Muscle of back (tissue), 11 donors: ENCODE data around the gene HBE1. TPM values are rescaled to one million over a fixed set of nuclear protein-coding genes. Genes with fewer than 3 reads are reported as not detected.

Experiments
- DNase-seq, 3 donors: peaks; one replicate each; pipeline versions ENCODE4 v3.0.0 to v3.0.0-alpha.2; 2013
- polyA plus RNA-seq, 10 donors: library from polyadenylated mRNA; unstranded; fragments of 120-200 nt; gene quantifications; one replicate each; pipeline ENCODE4 v1.2.1, GENCODE V29; 2013; ENCODE audit not compliant: insufficient read length in 10 of 10

HBE1 gene
- polyA plus RNA-seq, 10 donors = 6.6 to 110 (median 23.6) TPM

- no peak for DNase-seq
Measured at GRCh38 chr11:5237420-5237819, 32.3 kb downstream of the HBE1 start.

DNA sequence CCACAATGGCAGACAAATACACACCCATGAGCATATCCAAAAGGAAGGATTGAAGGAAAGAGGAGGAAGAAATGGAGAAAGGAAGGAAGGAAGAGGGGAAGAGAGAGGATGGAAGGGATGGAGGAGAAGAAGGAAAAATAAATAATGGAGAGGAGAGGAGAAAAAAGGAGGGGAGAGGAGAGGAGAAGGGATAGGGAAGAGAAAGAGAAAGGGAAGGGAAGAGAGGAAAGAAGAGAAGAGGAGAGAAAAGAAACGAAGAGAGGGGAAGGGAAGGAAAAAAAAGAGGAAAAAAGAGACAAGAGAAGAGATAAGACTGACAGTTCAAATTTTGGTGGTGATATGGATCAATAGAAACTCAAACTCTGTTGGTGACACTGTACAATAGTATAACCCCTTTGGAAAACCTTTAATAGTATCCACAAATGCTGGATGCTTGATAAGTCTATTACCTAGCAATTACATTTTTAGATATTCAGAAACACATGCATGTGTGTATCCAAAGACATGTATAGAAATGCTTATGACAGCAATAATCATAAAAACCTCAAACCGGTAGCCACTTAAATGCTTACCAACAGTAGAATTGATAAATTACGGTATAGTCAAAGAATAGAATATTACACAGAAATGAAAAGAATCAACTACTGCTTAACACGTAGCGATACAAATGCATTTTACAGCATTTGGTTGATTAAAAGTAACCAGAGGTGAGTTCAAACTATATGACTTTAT, 34.2 kb downstream of the HBE1 start:
- DNase-seq = no peak

DNA sequence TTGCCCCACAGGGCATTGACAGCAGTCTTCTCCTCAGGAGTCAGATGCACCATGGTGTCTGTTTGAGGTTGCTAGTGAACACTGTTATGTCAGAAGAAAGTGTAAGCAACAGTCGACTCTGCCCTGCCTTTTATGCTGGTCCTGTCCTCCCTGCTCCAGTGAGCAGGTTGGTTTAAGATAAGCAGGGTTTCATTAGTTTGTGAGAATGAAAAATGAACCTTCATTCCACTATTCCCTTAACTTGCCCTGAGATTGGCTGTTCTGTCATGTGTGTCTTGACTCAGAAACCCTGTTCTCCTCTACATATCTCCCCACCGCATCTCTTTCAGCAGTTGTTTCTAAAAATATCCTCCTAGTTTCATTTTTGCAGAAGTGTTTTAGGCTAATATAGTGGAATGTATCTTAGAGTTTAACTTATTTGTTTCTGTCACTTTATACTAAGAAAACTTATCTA, 35.3 kb downstream of the HBE1 start, which contains the start of gene HBD:
TSS of gene HBD (minus strand) at position 103 of the 454 bp plus-strand sequence. CDS start at position 53, 50 bp downstream.
- no peak for DNase-seq

DNA sequence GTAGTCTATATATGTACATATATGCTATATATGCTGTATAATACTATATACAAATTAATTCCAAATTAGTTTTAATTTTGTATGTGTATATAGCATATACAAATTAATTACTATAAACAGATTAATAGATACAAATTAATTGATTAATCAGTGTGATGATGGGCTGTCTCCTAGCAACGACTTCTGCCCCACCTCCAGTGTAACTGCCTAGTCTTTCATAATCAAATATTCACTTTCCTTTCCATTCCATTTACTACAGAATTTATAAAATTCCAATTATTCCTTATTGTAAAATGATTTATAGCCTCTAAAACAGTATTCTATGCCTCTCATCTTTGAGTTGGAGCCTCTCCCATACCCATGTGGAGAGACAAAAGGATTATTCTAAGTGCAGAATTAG, 36.4 kb downstream of the HBE1 start:
- no peak for DNase-seq

DNA sequence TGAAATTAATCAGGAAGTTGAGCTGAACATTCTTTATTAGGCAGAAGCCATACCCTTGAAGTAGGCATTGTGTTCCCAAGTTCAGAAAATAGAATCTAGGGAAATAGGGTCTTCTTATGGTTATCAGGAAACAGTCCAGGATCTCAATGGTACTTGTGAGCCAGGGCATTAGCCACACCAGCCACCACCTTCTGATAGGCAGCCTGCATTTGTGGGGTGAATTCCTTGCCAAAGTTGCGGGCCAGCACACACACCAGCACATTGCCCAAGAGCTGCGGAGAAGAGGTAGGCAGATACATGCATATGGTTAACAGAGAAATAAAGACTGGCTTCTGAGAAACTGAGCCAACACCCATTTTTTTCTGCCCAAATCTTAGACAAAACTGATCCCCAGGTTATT, 36.9 kb downstream of the HBE1 start:
- no peak for DNase-seq

GRCh38 chr11:5232176-5232575, 37.6 kb downstream of the HBE1 start:
- no peak for DNase-seq

DNA sequence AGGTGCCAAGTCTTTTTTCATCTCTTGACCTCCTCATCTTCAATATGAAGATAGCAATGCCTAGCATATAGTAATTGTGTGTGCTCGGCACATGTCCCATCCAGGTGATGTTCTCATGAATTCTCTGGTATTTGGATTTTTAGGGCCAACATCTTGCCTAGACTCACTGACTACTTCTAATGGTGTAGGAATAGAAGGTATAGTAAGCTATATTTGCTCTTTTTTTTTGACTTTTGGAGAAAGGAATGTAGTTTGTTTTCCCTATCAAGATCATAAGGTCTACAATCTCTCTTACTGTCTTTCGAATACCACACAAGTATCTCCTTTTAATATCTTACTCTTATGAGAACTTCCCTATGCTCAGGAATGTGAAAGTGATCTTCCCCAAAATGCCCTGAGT, 38.6 kb downstream of the HBE1 start:
- no peak for DNase-seq

DNA sequence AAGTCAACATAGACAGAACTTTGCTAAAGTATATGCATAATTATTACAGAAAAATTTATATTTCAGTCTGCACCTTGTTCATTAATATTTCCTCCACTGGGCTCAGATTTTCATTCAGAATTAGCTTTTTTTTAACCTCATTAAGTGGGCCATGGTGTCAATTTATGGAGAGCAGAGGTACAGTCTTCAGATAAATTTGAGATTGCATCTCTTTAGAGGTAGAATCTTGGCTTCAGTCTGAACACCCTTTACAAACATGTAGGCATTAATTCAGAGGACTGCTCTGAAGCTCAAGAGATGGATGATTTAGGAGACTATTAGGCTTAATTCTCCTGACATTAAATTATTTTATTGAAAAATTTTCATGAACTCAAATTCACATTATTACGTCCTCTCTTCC, 39.5 kb downstream of the HBE1 start:
- DNase-seq = no peak

- DNase-seq = no peak
Measured at GRCh38 chr11:5229796-5230195, 39.9 kb downstream of the HBE1 start.

GRCh38 chr11:5229356-5229755, 40.4 kb downstream of the HBE1 start:
- no peak for DNase-seq

DNA sequence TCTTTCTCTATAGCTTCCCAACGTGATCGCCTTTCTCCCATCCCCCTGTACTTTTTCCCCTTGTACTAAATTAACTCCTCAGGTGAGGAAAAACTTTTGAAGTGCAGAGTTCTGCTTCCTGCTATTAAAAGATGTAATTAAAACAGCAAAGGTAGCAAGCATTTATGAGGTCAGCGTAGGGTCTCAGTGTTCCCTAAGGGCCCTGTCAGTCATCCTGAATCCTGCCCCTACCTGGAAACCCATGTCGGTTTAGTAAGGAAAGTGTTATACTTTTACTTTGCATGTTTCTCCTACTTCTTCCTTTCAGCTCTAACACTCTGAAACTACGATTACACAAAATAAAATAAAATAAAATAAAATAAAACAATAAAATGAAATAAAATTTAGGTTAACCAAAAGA, 41.6 kb downstream of the HBE1 start:
- DNase-seq = no peak

GRCh38 chr11:5227681-5228080, 42.1 kb downstream of the HBE1 start:
- DNase-seq = no peak

- DNase-seq = no peak
Measured at GRCh38 chr11:5226732-5227310, 42.9 kb downstream of the HBE1 start, which contains the start of gene HBB. HBB (minus strand) TSS chr11:5227071; CDS start chr11:5227021, 50 bp downstream.

- no peak for DNase-seq
Measured at GRCh38 chr11:5225480-5225871, 44.3 kb downstream of the HBE1 start.

GRCh38 chr11:5224538-5225479, 44.9 kb downstream of the HBE1 start:
- DNase-seq = no peak

DNA sequence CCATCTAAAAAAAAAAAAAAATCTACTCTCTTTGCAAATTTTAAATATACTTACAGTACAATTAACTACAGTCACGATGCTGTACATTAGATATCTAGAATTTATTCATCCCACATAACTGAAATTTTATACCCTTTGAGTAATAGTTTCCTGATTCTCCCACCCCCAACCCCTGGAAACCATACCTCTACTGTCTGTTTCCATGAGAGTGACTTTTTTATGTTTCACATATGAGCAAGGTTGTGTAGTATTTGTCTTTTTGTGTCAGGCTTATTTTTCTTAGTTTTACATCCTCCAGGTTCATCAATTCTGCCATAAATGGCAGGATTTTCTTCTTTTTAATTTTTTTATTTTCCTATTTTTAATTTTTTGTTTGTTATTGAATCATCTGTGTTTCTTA, 46.1 kb downstream of the HBE1 start:
- no peak for DNase-seq

DNA sequence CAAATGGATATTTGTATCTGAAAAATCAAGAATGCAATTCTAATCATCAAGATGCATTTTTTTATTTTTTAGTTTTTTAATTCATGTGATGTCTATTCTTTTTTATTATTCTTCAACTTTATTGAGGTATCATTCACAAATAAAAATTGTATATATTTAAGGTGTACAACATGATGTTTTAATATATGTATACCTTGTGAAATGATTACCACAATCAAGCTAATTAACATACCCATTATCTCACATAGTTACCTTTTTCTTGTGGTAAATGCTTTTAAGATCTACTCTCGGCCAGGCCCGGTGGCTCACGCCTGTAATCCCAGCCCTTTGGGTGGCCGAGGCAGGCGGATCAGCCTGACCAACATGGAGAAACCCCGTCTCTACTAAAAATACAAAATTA, 46.6 kb downstream of the HBE1 start:
- DNase-seq = no peak

Other genes with a start within 250 kb of the HBE1 start
- not detected for gene OR52J3, start 223.4 kb downstream of the HBE1 start, polyA plus RNA-seq
- not detected for gene OR52E2, start 210.3 kb downstream of the HBE1 start, polyA plus RNA-seq
- gene OR52E1, start 200.4 kb downstream of the HBE1 start, polyA plus RNA-seq = not detected
- gene OR52A5, start 131.6 kb downstream of the HBE1 start, polyA plus RNA-seq = not detected
- gene OR52A1, start 115.2 kb downstream of the HBE1 start, polyA plus RNA-seq = under 1 TPM in 4 of 10 donors, not detected in 6; 0.03 to 0.05 (median 0.03) TPM
- gene OR51V1, start 69.3 kb downstream of the HBE1 start, polyA plus RNA-seq = not detected
- 1,000 to 10,000 TPM in 3 of 10 donors, 100 to 1,000 TPM in 7; 173 to 2,168 (median 503) TPM for gene HBB, start 42.9 kb downstream of the HBE1 start, polyA plus RNA-seq
- gene HBD, start 35.5 kb downstream of the HBE1 start, polyA plus RNA-seq = 1 to 10 TPM in 3 of 10 donors, under 1 TPM in 4, not detected in 3; 0.25 to 1.9 (median 0.86) TPM
- gene HBG1, start 20.1 kb downstream of the HBE1 start, polyA plus RNA-seq = 1,000 to 10,000 TPM in 2 of 10 donors, 10 to 100 TPM in 4, 1 to 10 TPM in 4; 3.6 to 4,554 (median 26.1) TPM
- over 10,000 TPM in 4 of 10 donors, 1,000 to 10,000 TPM in 6; 2,782 to 38,425 (median 6,490) TPM for gene HBG2, start 15.2 kb downstream of the HBE1 start, polyA plus RNA-seq
- gene OR51B4, start 32.0 kb upstream of the HBE1 start, polyA plus RNA-seq = not detected
- gene OR51B2, start 54.4 kb upstream of the HBE1 start, polyA plus RNA-seq = not detected
- under 1 TPM in 1 of 10 donors, not detected in 9; 0.15 TPM for gene OR51B5, start 73.6 kb upstream of the HBE1 start, polyA plus RNA-seq
- gene OR51B6, start 81.6 kb upstream of the HBE1 start, polyA plus RNA-seq = not detected
- gene OR51M1, start 113.9 kb upstream of the HBE1 start, polyA plus RNA-seq = not detected
- gene OR51Q1, start 152.2 kb upstream of the HBE1 start, polyA plus RNA-seq = not detected
- gene OR51I1, start 171.6 kb upstream of the HBE1 start, polyA plus RNA-seq = not detected
- gene OR51I2, start 179.4 kb upstream of the HBE1 start, polyA plus RNA-seq = not detected
- not detected for gene OR52D1, start 218.7 kb upstream of the HBE1 start, polyA plus RNA-seq
- not detected for gene UBQLN3, start 240.0 kb upstream of the HBE1 start, polyA plus RNA-seq
- under 1 TPM; 0.05 to 0.53 (median 0.19) TPM for gene UBQLNL, start 246.8 kb upstream of the HBE1 start, polyA plus RNA-seq